ENCODE measurements around the gene PNMT.
"Not testable (repeated sequence)": the region's sequence is repeated elsewhere in the genome, so short reads cannot be mapped to it uniquely, and the experiment has no call there.

Gene PNMT

DNA sequence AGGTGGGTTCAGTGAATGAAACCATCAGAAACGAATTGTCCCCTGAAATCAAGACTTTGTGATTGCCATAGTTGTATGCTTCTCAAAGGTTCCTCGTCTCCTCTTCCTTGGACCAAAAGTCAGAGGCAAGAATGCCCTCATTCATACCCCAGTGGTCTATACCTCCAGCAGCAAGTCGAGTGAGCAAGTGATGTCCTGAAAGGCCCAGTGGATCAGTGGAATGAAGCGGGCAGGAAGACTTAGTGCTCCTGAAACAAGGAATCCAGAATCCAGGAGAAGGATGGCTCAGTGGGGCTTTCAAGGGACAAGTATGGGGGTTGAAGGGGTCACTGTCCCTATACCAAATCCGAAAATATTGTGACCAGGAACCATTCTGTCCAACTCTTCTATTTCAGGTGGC is 26.3 kb downstream of the PNMT start:
- DNase-seq: no peak

GRCh38 chr17:39695089-39695474 is 26.8 kb downstream of the PNMT start:
- no peak for DNase-seq

- no peak for DNase-seq
These were observed 28.5 kb downstream of the PNMT start for GRCh38 chr17:39696731-39697130.

GRCh38 chr17:39697961-39698360 is 29.7 kb downstream of the PNMT start:
- DNase-seq: no peak

DNA sequence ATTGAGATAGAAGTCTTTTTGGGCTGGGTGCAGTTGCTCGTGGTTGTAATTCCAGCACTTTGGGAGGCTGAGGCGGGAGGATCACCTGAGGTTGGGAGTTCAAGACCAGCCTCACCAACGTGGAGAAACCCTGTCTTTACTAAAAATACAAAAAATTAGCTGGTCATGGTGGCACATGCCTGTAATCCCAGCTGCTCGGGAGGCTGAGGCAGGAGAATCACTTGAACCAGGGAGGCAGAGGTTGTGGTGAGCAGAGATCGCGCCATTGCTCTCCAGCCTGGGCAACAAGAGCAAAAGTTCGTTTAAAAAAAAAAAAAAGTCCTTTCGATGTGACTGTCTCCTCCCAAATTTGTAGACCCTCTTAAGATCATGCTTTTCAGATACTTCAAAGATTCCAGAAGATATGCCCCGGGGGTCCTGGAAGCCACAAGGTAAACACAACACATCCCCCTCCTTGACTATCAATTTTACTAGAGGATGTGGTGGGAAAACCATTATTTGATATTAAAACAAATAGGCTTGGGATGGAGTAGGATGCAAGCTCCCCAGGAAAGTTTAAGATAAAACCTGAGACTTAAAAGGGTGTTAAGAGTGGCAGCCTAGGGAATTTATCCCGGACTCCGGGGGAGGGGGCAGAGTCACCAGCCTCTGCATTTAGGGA is 31.0 kb downstream of the PNMT start:
- not testable (repeated sequence) for DNase-seq

GRCh38 chr17:39699818-39700147 is 31.5 kb downstream of the PNMT start, which contains the start of gene ERBB2:
Gene ERBB2 (plus strand): TSS chr17:39700064. CDS start chr17:39700239, 175 bp downstream.
- DNase-seq: no peak

- no peak for DNase-seq
These were observed 32.1 kb downstream of the PNMT start for GRCh38 chr17:39700148-39700987.

- DNase-seq: no peak
These were observed 32.9 kb downstream of the PNMT start for GRCh38 chr17:39701012-39701783.

GRCh38 chr17:39701784-39702422 is 33.6 kb downstream of the PNMT start:
- DNase-seq: no peak

DNA sequence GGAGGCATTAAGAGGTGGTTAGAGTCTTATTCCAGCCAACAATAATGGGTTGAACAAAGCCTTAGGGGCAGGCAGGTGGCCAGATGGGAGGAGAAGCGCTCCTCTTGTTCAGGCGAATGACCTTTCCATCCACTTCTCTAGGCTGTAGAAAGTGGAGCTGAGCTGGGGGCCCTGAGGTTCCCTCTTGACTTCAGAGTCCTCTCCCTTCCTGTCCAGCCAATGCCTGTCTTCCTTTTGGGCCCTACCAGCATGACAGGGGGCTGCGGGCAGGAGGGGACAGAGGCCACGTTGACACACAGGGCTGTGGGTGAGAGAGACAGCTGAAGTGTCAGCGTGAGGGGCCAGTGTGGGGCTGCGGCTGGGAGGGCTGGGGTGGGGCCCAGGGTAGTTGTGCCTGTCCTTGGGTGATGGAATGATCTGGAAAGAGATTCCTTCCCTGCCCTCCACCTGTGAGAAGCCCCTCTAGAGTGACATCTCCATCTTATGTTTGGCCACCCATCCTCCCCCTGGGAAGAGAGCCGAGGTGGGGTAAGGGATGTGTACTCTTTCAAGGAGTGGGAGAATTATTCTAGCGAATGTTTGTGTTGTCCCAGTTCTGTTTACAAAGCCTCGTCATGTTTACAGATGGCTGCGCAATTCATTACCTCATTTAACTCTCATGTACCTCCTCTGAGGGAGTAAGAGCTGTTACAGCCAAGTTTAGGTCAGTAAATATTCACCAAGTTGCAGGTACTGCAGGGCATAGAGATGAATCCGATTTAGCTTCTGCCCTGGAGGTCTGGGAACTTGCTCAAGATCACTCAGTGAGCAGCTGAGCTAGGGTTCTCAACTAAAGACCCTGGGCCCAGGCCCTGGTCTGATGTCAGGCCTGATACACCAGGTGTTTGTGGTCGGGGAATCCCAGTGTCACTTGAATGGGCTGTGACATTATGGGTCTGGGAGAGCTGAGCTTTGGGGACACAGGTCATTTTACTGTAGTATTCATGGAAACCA is 34.9 kb downstream of the PNMT start:
- no peak for DNase-seq

- no peak for DNase-seq
These were observed 35.7 kb downstream of the PNMT start for GRCh38 chr17:39703913-39704312.

DNA sequence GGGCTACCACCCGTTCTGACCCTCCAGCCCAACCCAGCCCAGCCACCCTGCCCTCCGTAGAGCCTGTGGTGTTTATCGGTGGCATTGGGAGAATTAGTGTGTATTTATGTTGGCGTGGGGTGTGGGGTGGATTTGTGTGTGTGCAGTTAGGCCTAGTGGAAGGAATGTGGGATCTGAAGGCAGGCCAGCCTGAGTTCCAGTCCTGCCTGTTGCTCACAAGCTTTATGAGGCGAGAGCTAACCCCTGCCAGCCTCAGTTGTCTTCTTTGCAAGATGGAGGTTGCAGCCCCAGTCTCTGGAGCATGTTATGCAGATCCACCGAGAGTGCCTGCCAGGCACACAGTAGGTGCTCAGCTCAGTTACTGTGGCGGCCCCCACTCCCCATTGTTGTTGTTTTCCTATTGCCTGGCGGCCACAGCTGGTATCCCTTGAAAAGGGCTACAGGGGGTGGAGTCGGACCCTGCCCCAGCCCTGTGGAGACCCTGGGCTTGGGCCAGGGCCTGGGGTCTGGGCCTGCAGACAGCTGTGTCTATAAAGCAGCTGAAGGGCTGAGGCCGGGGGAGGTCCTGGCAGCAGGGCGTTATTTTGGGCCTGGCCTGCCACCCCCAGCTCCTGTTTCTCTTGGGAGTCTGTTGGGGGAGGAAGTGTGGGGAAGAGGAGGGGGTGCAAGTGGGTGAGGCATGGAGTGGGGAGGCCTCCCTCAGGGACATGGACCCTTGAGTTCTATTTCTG is 36.7 kb downstream of the PNMT start:
- no peak for DNase-seq

DNA sequence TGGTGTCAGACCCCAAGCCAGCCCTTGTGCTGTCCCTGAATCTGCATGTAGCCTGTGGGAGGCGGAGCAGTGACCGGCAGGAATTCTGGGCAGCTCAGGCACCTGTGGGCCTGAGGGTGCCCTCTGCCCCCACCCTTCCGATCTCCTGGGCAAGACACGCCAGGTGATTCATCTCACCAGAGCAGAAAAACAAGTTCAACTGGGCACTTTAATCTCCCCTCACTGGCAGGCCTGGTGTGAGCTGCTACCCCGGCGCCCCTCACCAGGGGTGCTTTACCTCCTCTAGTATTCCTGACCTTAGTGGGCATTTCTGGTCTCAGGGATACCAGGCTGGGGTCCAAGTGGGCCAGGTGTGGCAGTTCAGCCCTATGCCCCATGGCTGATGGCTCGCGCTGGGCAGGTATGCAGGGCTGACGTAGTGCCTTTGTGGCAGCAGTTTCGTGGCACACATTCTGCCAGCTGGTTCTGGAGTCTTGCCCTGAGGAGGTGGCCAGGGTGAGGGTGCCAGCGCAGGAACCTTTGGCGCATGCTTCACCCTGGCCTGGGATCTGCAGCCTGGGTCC is 37.6 kb downstream of the PNMT start:
- DNase-seq: no peak

- no peak for DNase-seq
These were observed 38.1 kb downstream of the PNMT start for GRCh38 chr17:39706383-39706782.

DNA sequence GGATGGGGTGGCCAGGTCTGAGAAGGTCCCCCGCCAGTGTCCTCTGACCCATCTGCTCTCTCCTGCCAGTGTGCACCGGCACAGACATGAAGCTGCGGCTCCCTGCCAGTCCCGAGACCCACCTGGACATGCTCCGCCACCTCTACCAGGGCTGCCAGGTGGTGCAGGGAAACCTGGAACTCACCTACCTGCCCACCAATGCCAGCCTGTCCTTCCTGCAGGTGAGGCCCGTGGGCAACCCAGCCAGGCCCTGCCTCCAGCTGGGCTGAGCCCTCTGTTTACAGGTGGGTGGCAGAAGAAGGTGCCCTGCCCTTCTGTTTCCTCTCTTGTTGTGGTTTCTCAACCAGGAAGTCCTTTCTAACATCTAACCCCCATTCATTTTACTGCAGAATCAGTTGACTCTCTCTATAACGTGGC is 38.7 kb downstream of the PNMT start:
- no peak for DNase-seq

DNA sequence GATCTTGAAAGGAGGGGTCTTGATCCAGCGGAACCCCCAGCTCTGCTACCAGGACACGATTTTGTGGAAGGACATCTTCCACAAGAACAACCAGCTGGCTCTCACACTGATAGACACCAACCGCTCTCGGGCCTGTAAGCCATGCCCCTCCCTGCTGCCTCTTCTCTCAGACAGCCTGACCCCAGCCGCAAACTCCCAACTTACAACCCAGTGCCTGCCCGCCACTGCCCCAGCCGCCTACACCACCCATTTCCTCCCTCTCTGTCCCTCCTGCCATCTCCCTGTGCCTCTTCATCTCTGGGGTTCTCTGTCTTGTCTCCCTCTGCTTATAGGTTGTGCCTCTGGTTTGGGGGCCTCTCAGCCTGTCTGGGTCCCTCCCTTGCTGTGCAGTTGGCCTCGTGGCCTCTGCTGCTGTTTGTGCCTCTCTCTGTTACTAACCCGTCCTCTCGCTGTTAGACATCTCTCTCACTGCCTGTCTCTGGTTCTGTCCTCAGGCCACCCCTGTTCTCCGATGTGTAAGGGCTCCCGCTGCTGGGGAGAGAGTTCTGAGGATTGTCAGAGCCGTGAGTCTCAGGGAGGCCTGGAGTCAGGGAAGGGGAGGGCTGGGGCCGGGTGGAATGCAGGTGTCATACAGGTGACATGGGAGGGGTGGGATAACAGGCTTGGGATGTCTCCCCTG is 41.2 kb downstream of the PNMT start:
- no peak for DNase-seq

- DNase-seq: no peak
These were observed 42.0 kb downstream of the PNMT start for GRCh38 chr17:39709998-39710964.

GRCh38 chr17:39711071-39711470 is 42.8 kb downstream of the PNMT start:
- not testable (repeated sequence) for DNase-seq

DNA sequence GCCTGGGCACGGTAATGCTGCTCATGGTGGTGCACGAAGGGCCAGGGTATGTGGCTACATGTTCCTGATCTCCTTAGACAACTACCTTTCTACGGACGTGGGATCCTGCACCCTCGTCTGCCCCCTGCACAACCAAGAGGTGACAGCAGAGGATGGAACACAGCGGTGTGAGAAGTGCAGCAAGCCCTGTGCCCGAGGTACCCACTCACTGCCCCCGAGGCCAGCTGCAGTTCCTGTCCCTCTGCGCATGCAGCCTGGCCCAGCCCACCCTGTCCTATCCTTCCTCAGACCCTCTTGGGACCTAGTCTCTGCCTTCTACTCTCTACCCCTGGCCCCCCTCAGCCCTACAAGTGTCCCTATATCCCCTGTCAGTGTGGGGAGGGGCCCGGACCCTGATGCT is 43.6 kb downstream of the PNMT start:
- no peak for DNase-seq

Data from NCI-H2227 treated with DMSO at 0.1 percent for 48 hours (cell line).